Ecto neural progenitor cell (in vitro differentiated cells): ENCODE data around the gene INPP5A.

Experiments
- DNase-seq: peaks from one replicate; pipeline ENCODE4 v3.0.0-alpha.2; 2018; ENCODE audit warnings: low spot score

The INPP5A gene

GRCh38 chr10:132536241-132536876 lies 1.2 kb upstream of the INPP5A start:
- DNase-seq = no peak

DNA sequence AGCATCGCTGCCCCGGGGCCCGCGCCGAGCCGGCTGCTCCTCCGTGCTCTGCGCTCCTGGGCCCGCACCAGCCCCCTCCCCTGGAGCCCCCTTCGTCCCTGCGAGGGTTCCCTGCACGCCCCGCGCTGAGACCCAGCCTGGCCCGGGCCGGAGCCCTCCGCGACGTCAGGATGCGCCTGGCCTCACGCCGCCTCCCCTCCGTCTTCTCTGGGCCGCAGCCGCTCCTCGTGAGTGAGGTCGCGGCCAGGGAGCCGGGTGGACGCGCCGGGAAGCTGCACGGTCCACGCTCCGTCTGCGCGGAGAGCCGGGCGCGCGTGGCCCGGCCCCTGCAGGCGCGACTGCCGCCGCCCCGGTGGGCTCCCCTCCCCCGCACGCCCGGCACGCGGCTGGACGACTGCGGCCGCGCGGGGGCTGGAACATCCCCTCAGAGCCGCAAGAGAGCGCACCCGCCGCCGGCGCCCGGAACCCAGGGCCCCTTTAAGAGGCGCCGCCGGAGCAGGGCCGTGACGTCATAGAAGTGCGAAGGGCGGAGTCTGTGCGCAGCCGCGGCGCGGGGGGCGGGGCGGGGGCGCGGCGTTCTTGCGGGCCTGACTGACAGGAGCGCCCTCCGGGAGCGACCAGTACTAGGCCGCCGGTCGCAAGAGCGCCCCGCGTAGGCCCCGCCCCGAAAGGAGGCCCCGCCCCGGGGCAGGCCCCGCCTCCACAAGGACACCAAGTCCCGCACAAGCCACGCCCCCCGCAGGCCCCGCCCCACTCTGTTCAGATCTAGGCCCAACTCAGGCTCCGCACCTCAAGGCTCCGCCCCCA lies 507 bp upstream of the INPP5A start:
- peak; percentile 100 for DNase-seq

DNA sequence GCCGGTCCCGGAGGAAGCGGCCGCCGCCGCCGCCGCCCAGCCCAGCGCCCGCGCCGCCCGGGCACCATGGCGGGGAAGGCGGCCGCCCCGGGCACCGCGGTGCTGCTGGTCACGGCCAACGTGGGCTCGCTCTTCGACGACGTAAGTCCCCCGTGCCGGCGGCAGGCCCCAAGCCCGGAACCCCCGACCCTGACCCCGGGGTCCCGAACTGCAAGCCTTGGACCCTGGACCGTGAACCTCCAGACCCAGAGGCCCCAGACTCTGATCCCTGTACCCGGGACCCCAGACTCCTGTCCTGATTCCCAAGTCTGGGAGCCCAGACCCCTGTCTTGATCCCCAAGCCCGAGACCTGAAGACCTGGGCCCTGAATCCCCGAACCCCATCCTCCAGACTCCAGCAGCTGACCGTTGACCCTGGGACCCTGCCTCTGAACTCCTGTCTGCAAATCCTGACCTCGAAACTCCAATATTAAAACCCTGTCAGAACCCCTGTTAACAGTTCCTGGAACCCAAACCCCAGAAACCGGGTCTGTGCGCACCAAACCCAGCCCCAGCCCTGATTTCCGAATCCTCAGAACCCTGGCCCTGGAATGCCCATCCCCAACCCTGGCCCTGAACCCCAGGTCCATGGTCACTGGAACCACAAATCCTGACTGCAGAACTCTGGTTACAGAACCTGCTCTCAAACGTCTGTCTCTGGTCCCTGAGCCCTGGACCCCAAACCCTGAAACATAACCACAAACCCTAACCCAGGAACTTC lies 623 bp downstream of the INPP5A start:
- no peak for DNase-seq

GRCh38 chr10:132538790-132539421 lies 1.3 kb downstream of the INPP5A start:
- no peak for DNase-seq

GRCh38 chr10:132539431-132539839 lies 1.8 kb downstream of the INPP5A start:
- no peak for DNase-seq

DNA sequence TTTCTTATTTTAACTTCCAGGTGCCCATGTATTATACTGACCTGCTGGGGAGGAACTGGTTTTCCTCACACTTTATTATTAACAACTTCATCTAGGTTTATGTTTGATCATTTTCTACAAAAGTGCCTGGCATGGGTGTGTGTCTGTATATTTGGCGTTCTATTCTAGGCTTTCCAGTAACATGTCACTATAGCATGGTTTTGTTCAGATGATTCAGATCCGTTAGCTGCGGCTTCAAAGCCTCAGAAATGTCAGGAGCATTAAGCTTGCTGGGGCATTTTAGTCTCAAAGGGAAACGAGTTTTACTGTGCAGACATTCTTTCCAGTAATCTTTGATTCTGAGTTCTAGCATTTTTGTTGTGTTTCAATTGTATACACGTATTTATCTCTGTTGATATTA lies 2.3 kb downstream of the INPP5A start:
- no peak for DNase-seq

GRCh38 chr10:132540456-132540855 lies 2.9 kb downstream of the INPP5A start:
- DNase-seq = no peak

DNA sequence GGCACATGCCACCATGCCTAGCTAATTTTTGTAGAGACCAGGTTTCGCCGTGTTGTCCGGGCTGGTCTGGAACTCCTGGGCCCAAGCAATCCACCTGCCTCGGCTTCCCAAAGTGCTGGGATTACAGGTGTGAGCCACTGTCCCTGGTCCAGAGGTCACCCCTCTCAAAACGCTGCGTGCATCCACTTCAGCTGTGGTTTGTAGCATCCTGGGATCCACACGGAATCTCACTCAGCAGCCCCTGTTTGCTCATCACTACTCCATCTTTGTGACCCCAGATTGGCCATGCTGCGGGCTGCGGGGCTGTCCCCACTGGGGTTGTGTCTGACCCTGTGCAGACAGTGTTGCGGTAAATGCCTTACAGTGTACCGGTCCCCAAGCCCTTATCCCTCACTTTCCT lies 3.5 kb downstream of the INPP5A start:
- DNase-seq = no peak

DNA sequence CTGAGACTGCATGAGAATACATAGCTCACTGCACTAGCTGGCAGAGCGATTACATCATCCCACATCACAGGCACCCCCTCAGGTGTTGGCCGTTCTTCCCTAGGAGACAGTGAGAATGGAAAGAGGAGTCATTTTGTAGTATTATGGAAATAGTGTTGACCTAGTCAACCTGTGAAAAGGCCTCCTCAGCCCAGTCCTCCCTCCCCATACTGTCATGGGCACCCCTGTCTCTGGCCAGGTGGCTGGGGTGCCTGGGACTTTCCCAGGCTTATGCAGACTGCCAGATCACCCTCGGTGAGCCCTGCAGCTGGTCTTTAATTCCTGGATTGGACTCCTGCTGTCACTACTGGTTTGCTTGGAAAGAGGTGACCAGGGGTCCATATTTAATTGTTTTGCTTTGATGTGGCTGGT lies 4.0 kb downstream of the INPP5A start:
- DNase-seq = no peak

DNA sequence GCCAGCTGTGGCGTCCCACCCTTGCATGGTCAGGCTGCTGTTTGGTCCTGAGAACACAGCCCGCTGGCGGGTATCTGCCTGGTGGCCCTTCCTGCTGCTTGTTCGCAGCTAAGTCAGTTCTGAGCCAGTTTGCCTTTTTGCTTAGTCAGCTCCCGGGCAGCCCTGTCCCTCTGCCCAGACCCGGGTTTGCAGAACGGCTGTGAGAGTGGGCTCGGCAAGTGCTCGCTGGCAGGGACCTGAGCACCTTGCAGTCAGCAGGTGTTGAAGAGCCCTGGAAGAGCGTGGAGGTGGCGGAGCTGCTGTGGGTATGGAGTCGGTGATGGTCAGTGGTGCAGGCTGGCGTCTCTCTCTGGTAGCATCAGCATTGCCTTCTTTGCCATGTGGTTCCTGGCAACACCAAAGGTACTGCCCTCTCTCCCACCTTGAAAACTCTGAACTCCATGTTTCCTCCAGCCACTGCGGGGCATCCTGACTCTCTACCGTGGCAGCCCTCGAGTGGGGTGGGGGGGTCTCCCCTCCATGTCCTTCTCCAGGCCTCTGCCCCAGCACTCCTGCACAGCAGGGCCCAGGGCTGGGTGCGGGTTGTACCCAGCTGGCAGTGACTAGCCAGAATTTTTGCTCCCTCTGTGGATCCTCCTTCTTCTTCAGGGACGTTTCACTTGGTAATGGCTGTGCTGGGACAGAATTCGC lies 4.6 kb downstream of the INPP5A start:
- DNase-seq = no peak

- no peak for DNase-seq
These were observed 5.2 kb downstream of the INPP5A start for GRCh38 chr10:132542819-132543218.

GRCh38 chr10:132543916-132544743 lies 6.5 kb downstream of the INPP5A start:
- no peak for DNase-seq

DNA sequence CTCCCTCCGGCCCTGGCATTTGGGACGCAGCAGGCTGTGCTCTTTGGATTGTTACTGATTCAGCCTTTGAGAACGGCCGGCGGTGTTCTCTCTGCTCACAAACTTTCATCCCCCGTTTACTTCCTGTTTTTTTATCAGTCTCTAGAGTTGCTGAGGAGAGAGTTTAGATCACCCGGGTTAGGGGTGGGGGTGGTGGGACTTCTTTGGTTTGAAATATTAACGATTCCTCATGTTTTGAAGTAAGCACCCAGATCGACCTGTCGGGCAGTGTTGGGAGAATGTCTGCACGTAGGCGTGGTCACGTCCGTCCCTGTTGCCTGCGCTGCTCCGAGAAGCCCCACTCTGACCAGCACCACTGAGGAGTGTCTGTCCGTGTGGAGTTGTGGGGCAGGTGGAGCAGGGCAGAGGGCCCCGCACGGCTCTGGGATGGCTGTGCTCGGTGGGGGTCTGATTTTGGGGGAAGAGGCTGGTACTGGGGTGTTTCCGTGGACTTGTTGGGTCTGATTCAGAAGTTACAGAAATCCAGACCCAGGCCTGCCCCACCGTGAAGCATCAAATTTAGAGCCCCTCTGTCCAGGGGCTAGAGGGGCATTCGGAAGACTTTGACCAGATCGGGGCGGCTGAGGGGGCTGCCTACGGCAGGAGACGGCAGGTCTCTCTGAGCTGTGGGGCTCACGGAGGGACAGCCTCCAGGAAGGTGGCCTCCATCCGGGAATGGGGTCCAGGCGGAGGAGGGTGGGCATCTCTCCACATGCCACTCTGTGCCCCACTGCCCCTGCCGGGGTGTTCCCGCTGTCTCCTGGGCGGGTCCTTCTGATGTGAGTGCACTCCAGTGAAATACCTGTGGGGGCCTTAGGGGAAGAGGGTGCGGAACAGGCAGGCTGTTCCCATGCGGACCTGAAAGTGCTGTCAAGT lies 7.4 kb downstream of the INPP5A start:
- DNase-seq = no peak

DNA sequence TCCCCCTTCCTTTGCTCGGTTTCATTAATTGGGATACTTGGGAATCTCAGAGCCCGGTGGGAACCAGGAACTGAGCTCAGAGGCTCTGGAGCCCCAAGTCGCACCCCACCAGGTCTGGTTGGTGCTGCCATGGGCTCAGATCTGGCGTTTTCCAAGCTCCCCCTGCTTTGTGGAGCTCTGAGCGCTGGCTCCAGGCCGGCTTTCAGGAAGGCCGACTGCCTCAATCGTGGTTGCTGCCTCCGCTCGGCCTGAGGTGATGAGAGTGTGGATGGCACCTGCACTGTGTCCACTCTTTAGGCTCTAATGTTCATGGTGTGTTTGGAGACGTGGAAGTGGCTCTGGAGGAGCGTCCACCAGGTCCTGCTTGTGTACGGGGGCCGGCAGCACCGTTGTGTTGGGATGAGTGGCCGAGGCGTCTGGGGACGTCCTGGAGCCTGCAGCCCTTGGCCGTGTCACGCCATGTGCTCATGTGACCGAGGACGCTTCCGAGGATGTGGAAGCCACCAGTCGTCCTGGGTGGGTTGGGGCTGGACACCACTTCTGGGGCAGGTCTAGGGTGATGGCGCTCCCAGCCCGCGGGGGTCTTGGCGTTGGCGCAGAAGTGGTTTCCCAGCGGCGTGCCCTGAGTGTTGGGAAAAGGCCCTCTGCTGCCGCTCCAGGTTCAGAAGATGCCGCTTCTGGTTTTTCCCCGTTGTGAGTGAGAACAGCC lies 8.2 kb downstream of the INPP5A start:
- DNase-seq = no peak

GRCh38 chr10:132546567-132547420 lies 9.2 kb downstream of the INPP5A start:
- DNase-seq = no peak

GRCh38 chr10:132547421-132547861 lies 9.9 kb downstream of the INPP5A start:
- DNase-seq = no peak

DNA sequence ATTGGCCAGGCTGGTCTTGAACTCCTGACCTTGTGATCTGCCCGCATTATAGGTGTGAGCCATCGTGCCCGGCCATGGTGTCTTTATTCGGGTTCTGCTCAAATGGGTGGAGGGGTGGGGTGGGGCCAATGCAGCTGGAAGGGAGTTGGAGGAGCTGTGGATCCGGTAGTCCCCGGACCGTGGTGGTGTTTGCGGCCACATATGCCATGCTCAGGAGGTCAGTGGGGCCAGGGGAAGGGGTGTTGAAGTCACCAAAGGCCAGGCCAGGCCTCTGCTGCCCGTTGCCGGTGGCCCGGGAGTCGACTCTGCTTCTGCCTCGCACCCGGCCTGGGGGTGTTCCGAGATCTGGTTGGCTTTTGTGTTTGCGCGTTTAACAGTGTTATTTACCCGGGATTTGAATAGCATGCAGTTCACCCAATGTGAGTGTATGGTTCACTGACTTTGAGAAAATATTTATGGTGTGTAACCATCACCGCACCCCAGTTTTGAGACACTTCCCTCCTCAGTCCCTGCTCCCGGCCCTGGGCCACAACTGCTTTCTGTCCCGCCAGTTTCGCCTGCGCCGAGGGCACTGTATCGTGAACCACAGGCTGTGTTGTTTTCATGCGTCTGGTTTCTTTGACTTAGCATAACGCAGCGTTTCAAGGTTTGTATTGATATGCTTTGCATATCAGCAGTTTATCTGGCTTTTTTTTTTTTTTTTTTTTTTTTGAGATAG lies 10.7 kb downstream of the INPP5A start:
- DNase-seq = no peak

DNA sequence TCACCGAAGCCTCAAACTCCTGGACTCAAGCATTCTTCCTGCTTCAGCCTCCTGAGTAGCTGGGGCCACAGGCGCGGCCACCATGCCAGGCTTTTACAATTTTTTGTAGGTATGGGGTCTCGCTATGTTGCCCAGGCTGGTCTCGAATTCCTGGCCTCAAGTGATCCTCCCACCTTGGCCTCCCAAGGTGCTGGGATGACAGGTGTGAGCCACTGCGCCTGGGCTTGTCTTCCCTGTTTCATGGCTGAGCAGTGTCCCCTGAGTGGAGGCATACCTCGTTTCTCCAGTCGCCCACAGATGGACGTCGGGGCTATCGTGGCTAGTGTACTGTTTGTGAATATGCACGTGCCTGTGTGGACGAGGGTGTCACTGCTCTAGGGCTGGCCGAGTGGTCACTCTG lies 11.3 kb downstream of the INPP5A start:
- DNase-seq = no peak
